Vagina (tissue), 2 donors: ENCODE data around the gene WIPF3. TPM values are rescaled to one million over a fixed set of nuclear protein-coding genes. Genes with fewer than 3 reads are reported as not detected.

Experiments used
- DNase-seq, 2 donors: peaks; one replicate each; pipeline ENCODE4 v3.0.0-alpha.2; 2017; ENCODE audit errors: extremely low spot score in 2 of 2
- H3K27ac ChIP-seq: fragments of 200-600 bp; sonication (generic); one replicate; pipeline ENCODE4 v1.5.1; 2019
- H3K27me3 ChIP-seq: fragments of 200-600 bp; sonication (generic); one replicate; pipeline ENCODE4 v1.5.1; 2019
- H3K36me3 ChIP-seq, 2 donors: fragments of 200-600 bp; sonication (generic); one replicate each; pipeline ENCODE4 v1.5.1; 2017 to 2019
- H3K4me1 ChIP-seq: fragments of 200-600 bp; sonication (generic); one replicate; pipeline ENCODE4 v1.5.1; 2019
- H3K4me3 ChIP-seq, 2 donors: fragments of 200-600 bp; sonication (generic); 1 replicate in 1 of 2; 2 replicates in 1 of 2; pipeline ENCODE4 v1.5.1; 2016 to 2019
- H3K9me3 ChIP-seq: fragments of 200-600 bp; sonication (generic); one replicate; pipeline ENCODE4 v1.5.1; 2019
- CTCF ChIP-seq, 3 experiments: fragments of 450-650 bp in 2 of 3; fragments of 200-600 bp in 1 of 3; sonication (generic) in 1 of 3; IDR thresholded peaks; one replicate each; pipeline ENCODE4 v1.5.1; 2017 to 2019; ENCODE audit warnings: antibody characterized with exemption in 3 of 3, mild to moderate bottlenecking in 2 of 3, moderate library complexity in 2 of 3
- POLR2A ChIP-seq, 2 donors: fragments of 450-650 bp; IDR thresholded peaks; one replicate each; pipeline ENCODE4 v1.6.1; 2017; ENCODE audit warnings: antibody characterized with exemption in 2 of 2, mild to moderate bottlenecking in 2 of 2, moderate library complexity in 2 of 2
- POLR2AphosphoS5 ChIP-seq, 2 donors: sonication (generic); formaldehyde crosslinking; IDR thresholded peaks; one replicate each; pipeline ENCODE4 v1.9.0; 2017; ENCODE audit warnings: antibody characterized with exemption in 2 of 2, mild to moderate bottlenecking in 2 of 2, low read depth in 1 of 2; ENCODE audit not compliant: insufficient read depth in 1 of 2
- intact Hi-C: fragments of 100-400 bp; cut with DNase I; formaldehyde crosslinking; loops from one replicate; pipeline ENCODE4 v1.15.1; 2023
- total RNA-seq: library from RNA; depleted of rRNA; stranded (reverse); fragments of >200 nt; gene quantifications from one replicate; pipeline ENCODE4 v1.2.3, GENCODE V29; 2016

Gene WIPF3
- total RNA-seq, 1 donor from 2014 or later: 0.25 TPM

- intact Hi-C loops: no loop called here
- Histone ChIP-seq H3K9me3 (no peaks in the 10 kb centered on the region), H3K27ac (no peak overlapping the region), H3K36me3 (no peaks in the 10 kb centered on the region), H3K27me3 (no peaks in the 10 kb centered on the region), H3K4me1 (no peaks in the 10 kb centered on the region), H3K4me3 (no peak overlapping the region)
- no peak for DNase-seq
- no peak for TF ChIP-seq POLR2AphosphoS5 (IDR thresholded peaks at IDR 0.05; ENCODE audit: insufficient read depth in 1 of 2, low read depth in 1 of 2)
- TF ChIP-seq CTCF (IDR thresholded peaks at IDR 0.05): no peak
- TF ChIP-seq POLR2A (IDR thresholded peaks at IDR 0.05): no peak
These were observed 46.1 kb downstream of the WIPF3 start for GRCh38 chr7:29852457-29852856.

- Histone ChIP-seq H3K27me3 (no peaks in the 10 kb centered on the region), H3K27ac (no peak overlapping the region), H3K9me3 (no peaks in the 10 kb centered on the region), H3K4me1 (no peaks in the 10 kb centered on the region), H3K36me3 (no peaks in the 10 kb centered on the region), H3K4me3 (no peak overlapping the region)
- TF ChIP-seq CTCF (IDR thresholded peaks at IDR 0.05): no peak
- TF ChIP-seq POLR2AphosphoS5 (IDR thresholded peaks at IDR 0.05; ENCODE audit: insufficient read depth in 1 of 2, low read depth in 1 of 2): no peak
- TF ChIP-seq POLR2A (IDR thresholded peaks at IDR 0.05): no peak
- no peak for DNase-seq
- intact Hi-C loops: no loop called here
These were observed 46.8 kb downstream of the WIPF3 start for GRCh38 chr7:29853072-29853471.

- Histone ChIP-seq H3K9me3 (no peaks in the 10 kb centered on the region), H3K36me3 (no peaks in the 10 kb centered on the region), H3K4me3 (no peak overlapping the region), H3K27ac (no peak overlapping the region), H3K4me1 (no peaks in the 10 kb centered on the region), H3K27me3 (no peaks in the 10 kb centered on the region)
- no peak for TF ChIP-seq CTCF (IDR thresholded peaks at IDR 0.05)
- no peak for DNase-seq
- intact Hi-C loops: no loop called here
These were observed 47.5 kb downstream of the WIPF3 start for GRCh38 chr7:29853789-29854188.

GRCh38 chr7:29854257-29854938 lies 48.1 kb downstream of the WIPF3 start:
- Histone ChIP-seq H3K4me3 (no peak overlapping the region), H3K36me3 (no peaks in the 10 kb centered on the region), H3K27me3 (no peaks in the 10 kb centered on the region), H3K9me3 (no peaks in the 10 kb centered on the region), H3K4me1 (no peaks in the 10 kb centered on the region), H3K27ac (no peak overlapping the region)
- DNase-seq: no peak
- intact Hi-C loops: no loop called here
- no peak for TF ChIP-seq POLR2A (IDR thresholded peaks at IDR 0.05)
- TF ChIP-seq CTCF (IDR thresholded peaks at IDR 0.05): no peak
- no peak for TF ChIP-seq POLR2AphosphoS5 (IDR thresholded peaks at IDR 0.05; ENCODE audit: insufficient read depth in 1 of 2, low read depth in 1 of 2)

GRCh38 chr7:29857654-29858053 lies 51.3 kb downstream of the WIPF3 start:
- Histone ChIP-seq H3K4me1 (no peaks in the 10 kb centered on the region), H3K27ac (no peak overlapping the region), H3K4me3 (no peak overlapping the region), H3K9me3 (no peaks in the 10 kb centered on the region), H3K27me3 (no peaks in the 10 kb centered on the region), H3K36me3 (no peaks in the 10 kb centered on the region)
- intact Hi-C loops: no loop called here
- TF ChIP-seq POLR2AphosphoS5 (IDR thresholded peaks at IDR 0.05; ENCODE audit: insufficient read depth in 1 of 2, low read depth in 1 of 2) (no peak), POLR2A (IDR thresholded peaks at IDR 0.05) (no peak), CTCF (IDR thresholded peaks at IDR 0.05) (no peak)
- no peak for DNase-seq
